ENCODE data around the gene FZD4.
"Not testable (repeated sequence)": the region's sequence is repeated elsewhere in the genome, so short reads cannot be mapped to it uniquely, and the experiment has no call there.

Gene FZD4

GRCh38 chr11:86967601-86968000 lies 12.4 kb upstream of the FZD4 start:
- not testable (repeated sequence) for H3K4me1 ChIP-seq (ENCODE audit: insufficient read depth, low read length); H3K4me3 ChIP-seq (ENCODE audit: low read depth in 1 of 2, low read length in 2 of 2); H3K9ac ChIP-seq (ENCODE audit: low read length); H3K27ac ChIP-seq (ENCODE audit: low read depth, low read length); H3K27me3 ChIP-seq (ENCODE audit: control insufficient read depth in 1 of 2, insufficient read depth in 2 of 2, low read length in 2 of 2); H3K9me3 ChIP-seq (ENCODE audit: low read length); H3K36me3 ChIP-seq (ENCODE audit: insufficient read depth, low read length)

GRCh38 chr11:86957976-86958646 lies 2.9 kb upstream of the FZD4 start:
- Histone ChIP-seq H3K4me3 (ENCODE audit: low read depth in 1 of 2, low read length in 2 of 2) (no peak overlapping the region), H3K4me1 (ENCODE audit: insufficient read depth, low read length) (peaks cover 9% of the 10 kb centered on the region), H3K9ac (ENCODE audit: low read length) (no peak overlapping the region), H3K27me3 (ENCODE audit: control insufficient read depth in 1 of 2, insufficient read depth in 2 of 2, low read length in 2 of 2) (no peaks in the 10 kb centered on the region), H3K36me3 (ENCODE audit: insufficient read depth, low read length) (no peaks in the 10 kb centered on the region), H3K27ac (ENCODE audit: low read depth, low read length) (no peak overlapping the region), H3K9me3 (ENCODE audit: low read length) (no peaks in the 10 kb centered on the region)

GRCh38 chr11:86956905-86957195 lies 1.7 kb upstream of the FZD4 start:
- Histone ChIP-seq H3K9ac (ENCODE audit: low read length) (peak overlapping the region; percentile 45), H3K4me1 (ENCODE audit: insufficient read depth, low read length) (peaks cover 15% of the 10 kb centered on the region), H3K36me3 (ENCODE audit: insufficient read depth, low read length) (peaks cover 5% of the 10 kb centered on the region), H3K27me3 (ENCODE audit: control insufficient read depth in 1 of 2, insufficient read depth in 2 of 2, low read length in 2 of 2) (no peaks in the 10 kb centered on the region), H3K4me3 (ENCODE audit: low read depth in 1 of 2, low read length in 2 of 2) (peak overlapping the region in 1 of 2 donors; percentile 65), H3K27ac (ENCODE audit: low read depth, low read length) (peak overlapping the region; percentile 96), H3K9me3 (ENCODE audit: low read length) (no peaks in the 10 kb centered on the region)

GRCh38 chr11:86955111-86955360 lies 159 bp downstream of the FZD4 start:
- no peaks in the 10 kb centered on the region for H3K9me3 ChIP-seq (ENCODE audit: low read length)
- H3K27me3 ChIP-seq (ENCODE audit: control insufficient read depth in 1 of 2, insufficient read depth in 2 of 2, low read length in 2 of 2), result no peaks in the 10 kb centered on the region
- H3K4me1 ChIP-seq (ENCODE audit: insufficient read depth, low read length), result peaks cover 34% of the 10 kb centered on the region
- peak overlapping the region; percentile 74 for H3K9ac ChIP-seq (ENCODE audit: low read length)
- H3K36me3 ChIP-seq (ENCODE audit: insufficient read depth, low read length), result peaks cover 19% of the 10 kb centered on the region
- H3K27ac ChIP-seq (ENCODE audit: low read depth, low read length), result peak overlapping the region; percentile 95
- peak overlapping the region; percentile 80 to 96 for H3K4me3 ChIP-seq (ENCODE audit: low read depth in 1 of 2, low read length in 2 of 2)

GRCh38 chr11:86954269-86955110 lies 705 bp downstream of the FZD4 start:
- peaks cover 38% of the 10 kb centered on the region for H3K4me1 ChIP-seq (ENCODE audit: insufficient read depth, low read length)

GRCh38 chr11:86952221-86952875 lies 2.8 kb downstream of the FZD4 start:
- Histone ChIP-seq H3K27ac (ENCODE audit: low read depth, low read length) (peak overlapping the region; percentile 59), H3K9me3 (ENCODE audit: low read length) (no peaks in the 10 kb centered on the region), H3K9ac (ENCODE audit: low read length) (no peak overlapping the region), H3K4me3 (ENCODE audit: low read depth in 1 of 2, low read length in 2 of 2) (peak overlapping the region in 1 of 2 donors; percentile 80), H3K36me3 (ENCODE audit: insufficient read depth, low read length) (peaks cover 31% of the 10 kb centered on the region), H3K27me3 (ENCODE audit: control insufficient read depth in 1 of 2, insufficient read depth in 2 of 2, low read length in 2 of 2) (no peaks in the 10 kb centered on the region), H3K4me1 (ENCODE audit: insufficient read depth, low read length) (peaks cover 60% of the 10 kb centered on the region)

More at GRCh38 chr11:86954269-86955110, 705 bp downstream of the FZD4 start:
- Histone ChIP-seq H3K36me3 (ENCODE audit: insufficient read depth, low read length) (peaks cover 23% of the 10 kb centered on the region), H3K27me3 (ENCODE audit: control insufficient read depth in 1 of 2, insufficient read depth in 2 of 2, low read length in 2 of 2) (no peaks in the 10 kb centered on the region), H3K27ac (ENCODE audit: low read depth, low read length) (peak overlapping the region; percentile 95), H3K9me3 (ENCODE audit: low read length) (no peaks in the 10 kb centered on the region), H3K9ac (ENCODE audit: low read length) (peak overlapping the region; percentile 74), H3K4me3 (ENCODE audit: low read depth in 1 of 2, low read length in 2 of 2) (peak overlapping the region; percentile 80 to 96)

- Histone ChIP-seq H3K9ac (ENCODE audit: low read length) (no peak overlapping the region), H3K4me3 (ENCODE audit: low read depth in 1 of 2, low read length in 2 of 2) (peak overlapping the region in 1 of 2 donors; percentile 80), H3K27me3 (ENCODE audit: control insufficient read depth in 1 of 2, insufficient read depth in 2 of 2, low read length in 2 of 2) (no peaks in the 10 kb centered on the region), H3K4me1 (ENCODE audit: insufficient read depth, low read length) (peaks cover 62% of the 10 kb centered on the region), H3K27ac (ENCODE audit: low read depth, low read length) (peak overlapping the region; percentile 59), H3K9me3 (ENCODE audit: low read length) (no peaks in the 10 kb centered on the region), H3K36me3 (ENCODE audit: insufficient read depth, low read length) (peaks cover 37% of the 10 kb centered on the region)
These were observed 3.5 kb downstream of the FZD4 start for GRCh38 chr11:86951706-86952105.

- H3K27ac ChIP-seq (ENCODE audit: low read depth, low read length), result peak overlapping the region; percentile 89
- H3K9ac ChIP-seq (ENCODE audit: low read length), result no peak overlapping the region
- peaks cover 47% of the 10 kb centered on the region for H3K36me3 ChIP-seq (ENCODE audit: insufficient read depth, low read length)
- peaks cover 68% of the 10 kb centered on the region for H3K4me1 ChIP-seq (ENCODE audit: insufficient read depth, low read length)
- no peaks in the 10 kb centered on the region for H3K9me3 ChIP-seq (ENCODE audit: low read length)
- H3K27me3 ChIP-seq (ENCODE audit: control insufficient read depth in 1 of 2, insufficient read depth in 2 of 2, low read length in 2 of 2), result no peaks in the 10 kb centered on the region
- H3K4me3 ChIP-seq (ENCODE audit: low read depth in 1 of 2, low read length in 2 of 2), result peak overlapping the region; percentile 17 to 80
These were observed 4.6 kb downstream of the FZD4 start for GRCh38 chr11:86950661-86950995.

- Histone ChIP-seq H3K9me3 (ENCODE audit: low read length) (no peaks in the 10 kb centered on the region), H3K4me3 (ENCODE audit: low read depth in 1 of 2, low read length in 2 of 2) (peak overlapping the region; percentile 21 to 80), H3K27me3 (ENCODE audit: control insufficient read depth in 1 of 2, insufficient read depth in 2 of 2, low read length in 2 of 2) (no peaks in the 10 kb centered on the region), H3K4me1 (ENCODE audit: insufficient read depth, low read length) (peaks cover 73% of the 10 kb centered on the region), H3K27ac (ENCODE audit: low read depth, low read length) (peak overlapping the region; percentile 89), H3K36me3 (ENCODE audit: insufficient read depth, low read length) (peaks cover 47% of the 10 kb centered on the region), H3K9ac (ENCODE audit: low read length) (no peak overlapping the region)
These were observed 5.1 kb downstream of the FZD4 start for GRCh38 chr11:86949995-86950660.

GRCh38 chr11:86948733-86949132 lies 6.5 kb downstream of the FZD4 start:
- Histone ChIP-seq H3K4me3 (ENCODE audit: low read depth in 1 of 2, low read length in 2 of 2) (peak overlapping the region in 1 of 2 donors; percentile 80), H3K4me1 (ENCODE audit: insufficient read depth, low read length) (peaks cover 78% of the 10 kb centered on the region), H3K36me3 (ENCODE audit: insufficient read depth, low read length) (peaks cover 50% of the 10 kb centered on the region), H3K9ac (ENCODE audit: low read length) (no peak overlapping the region), H3K27me3 (ENCODE audit: control insufficient read depth in 1 of 2, insufficient read depth in 2 of 2, low read length in 2 of 2) (no peaks in the 10 kb centered on the region), H3K27ac (ENCODE audit: low read depth, low read length) (peak overlapping the region; percentile 40), H3K9me3 (ENCODE audit: low read length) (no peaks in the 10 kb centered on the region)

GRCh38 chr11:86947541-86947940 lies 7.7 kb downstream of the FZD4 start:
- Histone ChIP-seq H3K36me3 (ENCODE audit: insufficient read depth, low read length) (peaks cover 50% of the 10 kb centered on the region), H3K4me1 (ENCODE audit: insufficient read depth, low read length) (peaks cover 78% of the 10 kb centered on the region), H3K9ac (ENCODE audit: low read length) (no peak overlapping the region), H3K27me3 (ENCODE audit: control insufficient read depth in 1 of 2, insufficient read depth in 2 of 2, low read length in 2 of 2) (no peaks in the 10 kb centered on the region), H3K9me3 (ENCODE audit: low read length) (no peaks in the 10 kb centered on the region), H3K27ac (ENCODE audit: low read depth, low read length) (peak overlapping the region; percentile 45), H3K4me3 (ENCODE audit: low read depth in 1 of 2, low read length in 2 of 2) (peak overlapping the region in 1 of 2 donors; percentile 29)

All from muscle layer of colon (tissue), 2 donors.